Ectodermal cell (in vitro differentiated cells): ENCODE measurements around the gene C9orf152.

Experiments used
- H3K27ac ChIP-seq: 2 replicates; pipeline ENCODE4 v1.7.0; 2013; ENCODE audit warnings: mild to moderate bottlenecking, low read depth, low read length; ENCODE audit not compliant: insufficient read depth, poor library complexity, severe bottlenecking
- H3K27me3 ChIP-seq: 2 replicates; pipeline ENCODE4 v1.7.0; 2013; ENCODE audit warnings: mild to moderate bottlenecking, low read length; ENCODE audit not compliant: insufficient read depth, control insufficient read depth, poor library complexity, severe bottlenecking
- H3K36me3 ChIP-seq: one replicate; pipeline ENCODE4 v1.7.0; 2013; ENCODE audit warnings: low read length; ENCODE audit not compliant: control insufficient read depth, insufficient read depth
- H3K4me1 ChIP-seq: one replicate; pipeline ENCODE4 v1.7.0; 2013; ENCODE audit warnings: low read length; ENCODE audit not compliant: control insufficient read depth, insufficient read depth
- H3K4me3 ChIP-seq: 2 replicates; pipeline ENCODE4 v1.7.0; 2013; ENCODE audit warnings: low read depth, low read length, control low read depth; ENCODE audit not compliant: insufficient read depth
- H3K9me3 ChIP-seq: 2 replicates; pipeline ENCODE4 v1.7.0; 2013; ENCODE audit warnings: mild to moderate bottlenecking, low read length, moderate library complexity; ENCODE audit not compliant: control insufficient read depth
- WGBS, 2 experiments: methylation state at CpG; one replicate each; pipeline ENCODE4 v1.1.7; 2013; ENCODE audit warnings: missing lambda C conversion rate in 2 of 2; 5-methylcytosine and 5-hydroxymethylcytosine counted together

Gene C9orf152

DNA sequence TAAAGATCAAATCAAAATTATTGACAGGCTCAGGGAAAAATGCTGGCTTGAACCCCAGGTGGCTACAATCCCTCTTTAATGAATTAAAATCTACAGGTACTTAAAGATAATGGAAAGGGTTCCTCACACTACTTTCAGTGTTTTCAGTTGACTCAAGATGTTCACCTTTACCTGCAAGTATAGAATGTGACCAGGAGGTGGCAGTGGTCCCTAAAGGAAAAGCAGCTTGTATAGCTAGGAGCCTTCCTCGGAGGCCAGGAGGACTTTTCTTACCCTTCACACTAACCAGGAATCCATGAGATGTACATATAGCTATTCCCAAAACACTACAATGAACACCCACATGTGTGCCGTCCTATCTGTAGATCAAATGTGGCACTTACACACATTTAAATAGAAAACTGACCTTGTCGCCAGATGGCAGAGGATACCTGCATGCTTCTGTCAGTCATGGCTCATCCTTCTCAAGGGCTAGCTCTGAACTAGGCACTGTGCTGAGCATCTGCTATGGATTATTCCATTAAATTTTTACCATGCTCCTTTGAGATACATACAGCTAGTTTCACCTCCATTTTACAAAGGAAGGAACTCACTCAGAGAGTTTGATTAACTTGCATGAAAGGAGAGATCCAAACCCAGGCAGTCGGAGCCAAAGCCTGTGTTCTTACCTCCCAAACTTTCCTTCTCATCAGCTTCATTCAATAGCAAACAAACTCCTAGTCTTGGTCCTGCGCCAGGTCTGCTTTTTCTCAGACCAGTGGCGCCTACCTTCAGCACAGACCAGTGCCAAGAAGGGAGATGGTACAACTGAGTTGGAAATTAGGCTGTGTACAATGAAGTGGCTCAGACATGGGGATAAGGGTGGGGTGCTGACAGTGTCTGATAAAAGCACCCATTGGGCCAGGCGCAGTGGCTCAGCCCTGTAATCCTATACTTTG lies 24.5 kb downstream of the C9orf152 start:
- Histone ChIP-seq H3K9me3 (no peaks in the 10 kb centered on the region), H3K4me1 (no peaks in the 10 kb centered on the region), H3K4me3 (no peak overlapping the region), H3K27me3 (no peaks in the 10 kb centered on the region), H3K36me3 (no peaks in the 10 kb centered on the region), H3K27ac (no peak overlapping the region)
- 78 to 82% methylated on average over 7 of the region's 7 CpGs for WGBS, 2 experiments

DNA sequence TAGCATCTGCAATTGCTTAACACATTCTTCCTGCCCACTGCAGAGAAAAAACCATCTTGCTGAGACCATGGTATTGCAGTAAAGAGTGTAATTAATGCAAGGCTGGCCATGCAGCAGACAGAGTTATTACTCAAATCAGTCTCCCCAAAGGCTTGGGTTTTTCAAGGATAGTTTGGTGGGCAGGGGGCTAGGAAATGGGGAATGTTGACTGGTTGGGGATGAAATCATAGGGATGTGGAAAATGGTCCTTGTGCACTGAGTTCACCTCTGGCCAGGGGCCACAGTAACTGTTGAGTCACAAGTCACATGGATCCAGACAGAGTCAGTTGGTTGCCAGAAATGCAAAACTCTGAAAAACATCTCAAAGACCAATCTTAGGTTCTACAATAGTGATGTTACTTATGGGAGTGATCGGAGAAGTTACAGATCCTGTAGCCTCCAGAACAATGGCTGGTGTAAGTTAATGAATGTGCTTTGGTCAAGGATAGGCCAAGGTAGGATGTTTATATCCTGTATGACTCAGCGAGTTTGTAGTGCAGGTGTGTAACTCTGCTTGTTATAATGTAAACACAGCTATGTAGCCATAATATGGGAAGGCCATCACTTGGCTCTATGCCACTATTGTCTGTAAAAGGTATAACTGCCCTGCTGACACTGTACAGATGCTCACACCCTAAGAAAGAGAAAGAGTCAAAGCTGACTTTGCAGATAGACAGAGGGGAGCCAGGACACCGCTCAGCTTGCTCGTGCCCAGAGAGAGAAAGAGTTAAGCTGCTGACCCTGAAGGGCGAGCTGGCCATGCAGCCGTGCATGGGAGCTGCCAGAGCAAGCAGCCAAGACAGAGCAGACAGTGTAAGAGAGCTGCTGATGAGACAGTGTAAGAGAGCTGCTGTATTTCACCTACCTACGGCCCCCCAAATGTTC lies 27.2 kb downstream of the C9orf152 start:
- H3K9me3 ChIP-seq: no peaks in the 10 kb centered on the region
- no peaks in the 10 kb centered on the region for H3K4me1 ChIP-seq
- 93% methylated on average over 7 of the region's 7 CpGs for WGBS, 2 experiments
- H3K27ac ChIP-seq: no peak overlapping the region
- no peaks in the 10 kb centered on the region for H3K36me3 ChIP-seq
- no peak overlapping the region for H3K4me3 ChIP-seq
- no peaks in the 10 kb centered on the region for H3K27me3 ChIP-seq

DNA sequence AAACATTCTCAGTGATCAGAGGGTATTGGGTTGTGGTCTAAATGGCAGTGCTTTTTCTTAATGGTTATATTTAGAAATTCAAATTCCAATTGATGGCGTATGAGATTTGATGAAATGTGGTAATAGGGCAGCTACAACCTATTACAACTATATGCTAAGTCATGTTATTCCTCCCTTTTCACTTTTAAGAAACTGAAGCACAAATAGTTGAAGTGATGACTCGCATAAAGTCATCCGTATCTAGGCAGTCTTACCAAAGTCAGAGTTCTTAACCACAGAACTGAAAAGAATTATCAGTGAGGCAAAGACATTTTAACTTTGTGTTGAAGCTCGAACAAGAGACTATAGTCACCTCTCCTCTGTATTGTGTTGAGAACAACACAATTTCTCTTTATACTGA lies 28.2 kb downstream of the C9orf152 start:
- no peaks in the 10 kb centered on the region for H3K9me3 ChIP-seq
- H3K4me3 ChIP-seq: no peak overlapping the region
- H3K27me3 ChIP-seq: no peaks in the 10 kb centered on the region
- no peaks in the 10 kb centered on the region for H3K36me3 ChIP-seq
- no peak overlapping the region for H3K27ac ChIP-seq
- H3K4me1 ChIP-seq: no peaks in the 10 kb centered on the region
- WGBS, 2 experiments: 82 to 92% methylated on average over 2 to 4 of the region's 4 CpGs

DNA sequence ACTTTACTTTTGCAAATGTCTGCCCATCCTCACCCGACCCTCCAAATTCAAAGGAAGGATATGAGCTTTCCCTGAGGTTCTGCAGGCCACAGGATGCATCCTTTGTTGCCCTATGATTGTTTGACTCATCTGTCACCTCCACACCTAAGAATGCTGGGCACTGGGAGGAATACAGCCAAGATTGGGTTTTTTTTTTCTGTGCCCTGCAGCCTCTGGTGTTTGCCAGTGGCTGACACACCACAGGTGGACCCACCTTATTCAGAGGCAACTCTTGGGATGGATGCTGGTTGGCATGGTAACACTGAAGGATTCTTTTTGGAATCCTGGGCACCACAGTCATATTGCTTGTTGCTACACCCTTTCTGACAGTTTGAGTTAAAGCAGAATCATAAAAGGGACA lies 29.7 kb downstream of the C9orf152 start:
- Histone ChIP-seq H3K9me3 (no peaks in the 10 kb centered on the region), H3K27ac (no peak overlapping the region), H3K4me3 (no peak overlapping the region), H3K36me3 (no peaks in the 10 kb centered on the region), H3K27me3 (no peaks in the 10 kb centered on the region), H3K4me1 (no peaks in the 10 kb centered on the region)
- WGBS, 2 experiments: 79 to 86% methylated on average over 1 of the region's 1 CpG

DNA sequence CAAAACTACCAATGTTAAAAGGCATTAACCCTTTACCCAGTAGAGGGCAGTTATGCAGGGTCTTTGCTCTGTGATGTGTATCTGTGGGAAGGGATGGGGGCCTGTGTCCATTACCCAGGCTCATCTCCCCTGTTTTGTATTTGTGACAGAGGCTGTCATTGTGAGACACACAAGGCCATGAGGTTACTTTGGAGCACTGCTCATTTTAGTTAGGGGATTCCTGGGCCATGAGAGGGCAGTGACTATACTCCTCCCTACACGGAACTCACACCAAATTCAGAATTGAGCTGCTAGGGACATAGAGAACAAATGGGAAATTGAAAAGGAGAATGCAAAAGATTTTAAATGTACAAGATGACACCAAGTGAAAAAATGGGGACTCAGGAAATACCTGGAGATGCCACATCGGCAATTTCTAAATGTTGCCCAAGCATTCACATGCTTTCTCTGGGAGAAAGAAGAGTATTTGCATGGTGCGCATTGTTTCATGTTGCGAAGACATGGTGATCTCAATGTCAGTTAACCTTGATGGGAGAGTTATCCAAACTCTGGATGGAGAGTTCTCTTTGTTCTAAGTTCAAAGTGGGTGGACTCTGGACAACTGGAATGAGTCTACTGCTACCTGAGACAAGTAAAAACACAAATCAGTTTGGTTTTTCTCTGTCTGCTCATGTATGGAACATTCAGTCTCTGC lies 32.5 kb downstream of the C9orf152 start:
- 95 to 96% methylated on average over 4 of the region's 4 CpGs for WGBS, 2 experiments
- H3K9me3 ChIP-seq: no peaks in the 10 kb centered on the region
- no peak overlapping the region for H3K4me3 ChIP-seq
- no peak overlapping the region for H3K27ac ChIP-seq
- H3K27me3 ChIP-seq: no peaks in the 10 kb centered on the region
- H3K36me3 ChIP-seq: no peaks in the 10 kb centered on the region
- no peaks in the 10 kb centered on the region for H3K4me1 ChIP-seq

DNA sequence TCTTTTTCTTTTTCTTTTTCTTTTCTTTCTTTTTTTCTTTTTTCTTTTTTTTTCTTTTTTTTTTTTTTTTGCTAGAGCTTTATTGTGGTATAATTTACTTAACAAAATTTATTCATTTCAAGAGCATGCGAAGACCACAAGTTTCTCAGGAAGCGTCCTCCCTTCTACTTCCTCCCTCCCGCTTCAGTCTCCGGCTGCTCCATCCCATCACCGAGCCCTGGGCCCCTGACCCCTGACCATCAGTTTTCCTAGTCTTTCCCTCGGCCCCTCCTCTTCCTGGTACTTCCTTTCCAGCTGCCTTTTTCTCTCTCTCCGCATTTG lies 34.7 kb downstream of the C9orf152 start:
- Histone ChIP-seq H3K27me3 (no peaks in the 10 kb centered on the region), H3K27ac (no peak overlapping the region), H3K4me1 (no peaks in the 10 kb centered on the region), H3K36me3 (no peaks in the 10 kb centered on the region), H3K4me3 (no peak overlapping the region), H3K9me3 (no peaks in the 10 kb centered on the region)
- WGBS, 2 experiments: 79 to 83% methylated on average over 6 of the region's 7 CpGs

DNA sequence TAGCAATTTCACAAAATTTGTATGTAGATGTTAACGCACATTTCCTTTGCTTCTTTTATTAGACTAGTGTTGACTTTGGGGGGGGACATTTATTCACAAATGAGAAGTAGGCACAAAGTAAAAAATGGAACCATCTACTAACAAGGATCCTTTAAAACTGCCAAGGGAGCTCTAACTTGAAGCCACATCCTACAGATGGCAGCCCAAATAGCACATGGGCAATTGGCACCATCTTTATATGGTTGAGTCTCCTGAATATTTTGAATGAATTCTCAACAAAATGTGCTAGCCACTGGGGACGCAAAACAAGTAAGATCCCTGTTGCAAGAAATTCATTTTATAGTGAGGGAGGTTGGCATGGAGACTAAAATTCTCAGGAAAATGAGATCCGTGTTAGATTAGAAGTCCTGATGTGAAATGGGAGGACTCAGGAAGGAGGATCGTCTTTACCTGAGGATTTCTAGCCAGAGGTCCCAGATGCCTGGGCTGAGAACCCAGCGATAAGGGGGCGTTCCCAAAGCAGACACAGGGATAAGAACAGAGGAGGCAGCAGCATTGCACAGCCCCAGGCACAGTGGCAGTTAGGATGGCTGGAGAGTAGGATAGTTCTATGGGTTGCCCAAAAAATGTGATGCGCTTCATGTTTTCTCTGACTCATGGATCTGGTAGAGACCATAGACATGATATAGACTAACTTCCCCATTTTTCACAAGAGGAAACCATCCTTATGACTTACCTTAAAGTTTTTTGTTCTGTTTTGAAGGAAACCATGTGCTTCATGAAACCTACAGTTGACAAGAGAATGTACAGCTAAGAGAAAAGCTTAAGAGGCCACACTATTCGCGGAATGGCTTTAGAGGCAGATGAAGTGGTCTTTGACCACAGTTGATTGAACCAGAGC lies 37.4 kb downstream of the C9orf152 start:
- Histone ChIP-seq H3K4me1 (no peaks in the 10 kb centered on the region), H3K4me3 (no peak overlapping the region), H3K9me3 (no peaks in the 10 kb centered on the region), H3K36me3 (no peaks in the 10 kb centered on the region), H3K27ac (no peak overlapping the region), H3K27me3 (no peaks in the 10 kb centered on the region)
- 88 to 89% methylated on average over 8 of the region's 9 CpGs for WGBS, 2 experiments

DNA sequence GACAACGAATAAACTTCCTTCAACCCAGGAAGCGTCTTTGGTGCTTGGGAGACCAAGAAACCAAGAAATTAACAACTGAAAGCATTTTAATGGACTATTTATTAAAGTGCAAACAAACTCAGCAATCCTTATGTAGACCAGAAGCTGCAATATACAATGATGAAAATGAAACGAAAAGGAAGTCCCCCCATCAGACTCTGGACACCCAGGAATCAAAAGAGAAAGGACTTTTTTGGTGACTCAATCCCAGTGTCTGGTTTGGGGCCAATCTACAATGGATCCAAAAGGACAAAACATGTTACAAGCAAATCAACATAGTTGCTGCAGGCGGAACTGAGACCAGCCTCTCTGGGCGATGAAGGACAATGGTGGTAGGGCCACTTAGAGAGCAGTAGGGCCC lies 39.5 kb downstream of the C9orf152 start:
- H3K9me3 ChIP-seq: no peaks in the 10 kb centered on the region
- H3K27me3 ChIP-seq: no peaks in the 10 kb centered on the region
- no peak overlapping the region for H3K4me3 ChIP-seq
- H3K27ac ChIP-seq: no peak overlapping the region
- no peaks in the 10 kb centered on the region for H3K36me3 ChIP-seq
- H3K4me1 ChIP-seq: no peaks in the 10 kb centered on the region
- 89 to 97% methylated on average over 5 of the region's 5 CpGs for WGBS, 2 experiments

DNA sequence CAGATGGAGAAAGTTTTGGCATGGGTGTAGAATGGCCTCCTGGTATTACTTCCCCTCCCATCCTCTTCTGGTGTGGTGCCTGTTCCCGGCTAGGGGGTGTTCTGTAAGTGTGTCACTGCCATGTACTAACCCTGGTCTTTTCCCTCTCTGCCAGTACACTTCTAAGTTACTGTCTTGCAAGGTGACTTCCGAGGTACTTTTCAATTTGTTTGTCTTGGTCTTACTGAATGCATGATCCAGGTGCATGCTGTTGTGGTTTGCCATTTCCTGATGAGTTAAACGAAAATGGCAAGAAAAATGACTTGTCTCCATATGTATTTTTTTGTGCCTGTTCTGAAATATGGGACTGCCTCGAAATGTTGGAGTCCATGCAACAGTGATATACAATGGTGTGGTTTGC lies 46.0 kb downstream of the C9orf152 start:
- no peaks in the 10 kb centered on the region for H3K27me3 ChIP-seq
- H3K4me3 ChIP-seq: no peak overlapping the region
- peaks cover 6% of the 10 kb centered on the region for H3K4me1 ChIP-seq
- 94 to 95% methylated on average over 4 of the region's 4 CpGs for WGBS, 2 experiments
- H3K36me3 ChIP-seq: no peaks in the 10 kb centered on the region
- H3K9me3 ChIP-seq: no peaks in the 10 kb centered on the region
- no peak overlapping the region for H3K27ac ChIP-seq
